ENCODE measurements around the gene PITPNM1. TPM values are rescaled to one million over a fixed set of nuclear protein-coding genes. Genes with fewer than 3 reads are reported as not detected.

The PITPNM1 gene
- polyA plus RNA-seq, 1 donor (not counting 4 experiments of a cell fraction or from before 2014, with no cell fraction given): 15.9 TPM

DNA sequence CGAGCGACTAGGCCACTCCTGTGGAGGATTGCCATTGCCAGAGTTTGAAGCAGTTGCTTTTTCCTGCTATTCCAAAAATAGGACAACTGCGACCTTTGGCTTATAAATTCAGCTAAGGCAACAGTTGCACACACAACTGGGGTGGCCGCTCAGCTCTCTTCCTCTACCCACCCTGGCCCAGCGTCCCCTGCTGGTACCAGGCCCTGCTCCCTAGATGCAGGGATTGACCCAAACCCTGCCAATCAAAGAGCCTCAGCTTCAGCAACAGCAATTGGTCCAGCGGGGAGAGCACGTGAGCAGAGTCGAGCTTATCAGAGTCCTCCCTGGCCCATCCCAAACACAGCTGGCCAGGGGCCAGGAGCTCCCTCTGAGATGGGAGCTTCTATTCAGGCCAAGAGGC lies 40.1 kb upstream of the PITPNM1 start:
- Histone ChIP-seq H3K4me3 (ENCODE audit: control insufficient read depth in 2 of 3, extremely low read depth in 1 of 3, insufficient read depth in 2 of 3, low read depth in 1 of 3, low read length in 3 of 3) (no peak overlapping the region), H4K20me1 (ENCODE audit: control insufficient read depth, extremely low read depth, insufficient read depth, low read length) (no peaks in the 10 kb centered on the region), H3K9ac (ENCODE audit: control insufficient read depth, extremely low read depth, insufficient read depth, low read length) (no peak overlapping the region), H3K4me2 (ENCODE audit: control insufficient read depth, extremely low read depth, insufficient read depth, low read depth, low read length) (no peak overlapping the region), H3K79me2 (ENCODE audit: control insufficient read depth, insufficient read depth, low read length) (no peaks in the 10 kb centered on the region), H3K9me3 (ENCODE audit: control insufficient read depth, low read depth, low read length) (no peaks in the 10 kb centered on the region), H3K9me1 (ENCODE audit: control insufficient read depth, extremely low read depth, insufficient read depth, low read length) (no peaks in the 10 kb centered on the region), H2AFZ (ENCODE audit: control insufficient read depth, low read length) (no peak overlapping the region), H3K36me3 (ENCODE audit: control insufficient read depth in 2 of 2, extremely low read depth in 1 of 2, insufficient read depth in 2 of 2, low read length in 2 of 2) (no peaks in the 10 kb centered on the region), H3K4me1 (ENCODE audit: control insufficient read depth, extremely low read depth, insufficient read depth, low read length) (peaks cover 3% of the 10 kb centered on the region), H3K27me3 (ENCODE audit: control insufficient read depth, extremely low read depth, insufficient read depth, low read length) (no peaks in the 10 kb centered on the region), H3K27ac (ENCODE audit: control insufficient read depth, insufficient read depth, low read length) (no peak overlapping the region)
- TF ChIP-seq CTCF (optimal IDR thresholded peaks at IDR 0.05 in 1 of 3, IDR thresholded peaks at IDR 0.05 in 1 of 3, conservative IDR thresholded peaks at IDR 0.05 in 1 of 3; ENCODE audit: extremely low read depth in 1 of 3, insufficient read depth in 2 of 3, low read length in 3 of 3): no peak
- no peak for TF ChIP-seq EZH2 (IDR thresholded peaks at IDR 0.05; ENCODE audit: low read length)
- DNase-seq (ENCODE audit: low read depth, low spot score) (no peak), FAIRE-seq (no peak)
- dilution Hi-C loops (cut with MboI; ENCODE audit: extremely low pct_ligation_motif_present, low sequenced_read_pairs): no loop called here

GRCh38 chr11:67544616-67545242 lies 39.6 kb upstream of the PITPNM1 start:
- no peak overlapping the region for H3K27ac ChIP-seq (ENCODE audit: control insufficient read depth, insufficient read depth, low read length)
- DNase-seq (ENCODE audit: low read depth, low spot score) (no peak), FAIRE-seq (no peak)
- H3K36me3 ChIP-seq (ENCODE audit: control insufficient read depth in 2 of 2, extremely low read depth in 1 of 2, insufficient read depth in 2 of 2, low read length in 2 of 2): no peaks in the 10 kb centered on the region
- no peak overlapping the region for H3K4me3 ChIP-seq (ENCODE audit: control insufficient read depth in 2 of 3, extremely low read depth in 1 of 3, insufficient read depth in 2 of 3, low read depth in 1 of 3, low read length in 3 of 3)
- H3K4me2 ChIP-seq (ENCODE audit: control insufficient read depth, extremely low read depth, insufficient read depth, low read depth, low read length): no peak overlapping the region
- peaks cover 3% of the 10 kb centered on the region for H3K4me1 ChIP-seq (ENCODE audit: control insufficient read depth, extremely low read depth, insufficient read depth, low read length)
- H3K79me2 ChIP-seq (ENCODE audit: control insufficient read depth, insufficient read depth, low read length): no peaks in the 10 kb centered on the region
- dilution Hi-C loops (cut with MboI; ENCODE audit: extremely low pct_ligation_motif_present, low sequenced_read_pairs): no loop called here
- no peak overlapping the region for H2AFZ ChIP-seq (ENCODE audit: control insufficient read depth, low read length)
- H3K9ac ChIP-seq (ENCODE audit: control insufficient read depth, extremely low read depth, insufficient read depth, low read length): no peak overlapping the region
- no peaks in the 10 kb centered on the region for H3K27me3 ChIP-seq (ENCODE audit: control insufficient read depth, extremely low read depth, insufficient read depth, low read length)
- H4K20me1 ChIP-seq (ENCODE audit: control insufficient read depth, extremely low read depth, insufficient read depth, low read length): no peaks in the 10 kb centered on the region
- no peaks in the 10 kb centered on the region for H3K9me1 ChIP-seq (ENCODE audit: control insufficient read depth, extremely low read depth, insufficient read depth, low read length)
- H3K9me3 ChIP-seq (ENCODE audit: control insufficient read depth, low read depth, low read length): no peaks in the 10 kb centered on the region
- TF ChIP-seq CTCF (optimal IDR thresholded peaks at IDR 0.05 in 1 of 3, IDR thresholded peaks at IDR 0.05 in 1 of 3, conservative IDR thresholded peaks at IDR 0.05 in 1 of 3; ENCODE audit: extremely low read depth in 1 of 3, insufficient read depth in 2 of 3, low read length in 3 of 3): no peak
- TF ChIP-seq EZH2 (IDR thresholded peaks at IDR 0.05; ENCODE audit: low read length): no peak
